ENCODE data around the gene RHBDF2.

The RHBDF2 gene

GRCh38 chr17:76432004-76432403 is 69.2 kb downstream of the RHBDF2 start:
- Histone ChIP-seq H3K4me3 (ENCODE audit: low read depth in 1 of 2, low read length in 1 of 2) (no peak overlapping the region), H3K4me1 (ENCODE audit: control insufficient read depth in 1 of 2, insufficient read depth in 1 of 2, low read depth in 1 of 2, low read length in 1 of 2) (no peaks in the 10 kb centered on the region), H3K36me3 (no peaks in the 10 kb centered on the region), H3K9me3 (no peaks in the 10 kb centered on the region), H3K27ac (no peak overlapping the region), H3K27me3 (no peaks in the 10 kb centered on the region)
- no peak for TF ChIP-seq CTCF (IDR thresholded peaks at IDR 0.05)

GRCh38 chr17:76431509-76431908 is 69.7 kb downstream of the RHBDF2 start:
- Histone ChIP-seq H3K27ac (no peak overlapping the region), H3K4me3 (ENCODE audit: low read depth in 1 of 2, low read length in 1 of 2) (no peak overlapping the region), H3K36me3 (no peaks in the 10 kb centered on the region), H3K4me1 (ENCODE audit: control insufficient read depth in 1 of 2, insufficient read depth in 1 of 2, low read depth in 1 of 2, low read length in 1 of 2) (no peaks in the 10 kb centered on the region), H3K27me3 (no peaks in the 10 kb centered on the region), H3K9me3 (no peaks in the 10 kb centered on the region)
- TF ChIP-seq CTCF (IDR thresholded peaks at IDR 0.05), result no peak

- Histone ChIP-seq H3K4me3 (ENCODE audit: low read depth in 1 of 2, low read length in 1 of 2) (no peak overlapping the region), H3K9me3 (no peaks in the 10 kb centered on the region), H3K27ac (no peak overlapping the region), H3K4me1 (ENCODE audit: control insufficient read depth in 1 of 2, insufficient read depth in 1 of 2, low read depth in 1 of 2, low read length in 1 of 2) (no peaks in the 10 kb centered on the region), H3K27me3 (no peaks in the 10 kb centered on the region), H3K36me3 (no peaks in the 10 kb centered on the region)
- no peak for TF ChIP-seq CTCF (IDR thresholded peaks at IDR 0.05)
Measured at GRCh38 chr17:76428511-76428910, 72.7 kb downstream of the RHBDF2 start.

- no peak for TF ChIP-seq CTCF (IDR thresholded peaks at IDR 0.05)
- no peaks in the 10 kb centered on the region for H3K4me1 ChIP-seq (ENCODE audit: control insufficient read depth in 1 of 2, insufficient read depth in 1 of 2, low read depth in 1 of 2, low read length in 1 of 2)
- H3K27me3 ChIP-seq, result no peaks in the 10 kb centered on the region
- H3K36me3 ChIP-seq, result no peaks in the 10 kb centered on the region
- H3K9me3 ChIP-seq, result no peaks in the 10 kb centered on the region
- no peak overlapping the region for H3K27ac ChIP-seq
- H3K4me3 ChIP-seq (ENCODE audit: low read depth in 1 of 2, low read length in 1 of 2), result no peak overlapping the region
Measured at GRCh38 chr17:76427501-76428231, 73.6 kb downstream of the RHBDF2 start.

GRCh38 chr17:76426853-76427252 is 74.4 kb downstream of the RHBDF2 start:
- Histone ChIP-seq H3K27ac (no peak overlapping the region), H3K4me3 (ENCODE audit: low read depth in 1 of 2, low read length in 1 of 2) (no peak overlapping the region)

More at GRCh38 chr17:76426853-76427252, 74.4 kb downstream of the RHBDF2 start:
- Histone ChIP-seq H3K4me1 (ENCODE audit: control insufficient read depth in 1 of 2, insufficient read depth in 1 of 2, low read depth in 1 of 2, low read length in 1 of 2) (no peaks in the 10 kb centered on the region), H3K27me3 (no peaks in the 10 kb centered on the region), H3K36me3 (no peaks in the 10 kb centered on the region), H3K9me3 (no peaks in the 10 kb centered on the region)
- TF ChIP-seq CTCF (IDR thresholded peaks at IDR 0.05), result no peak
